ENCODE results near the gene FNBP1.

GRCh38 chr9:129860653-129861446 lies 182.1 kb downstream of the FNBP1 start:
- no peak for TF ChIP-seq CTCF (conservative IDR thresholded peaks at IDR 0.05)
- no peak for TF ChIP-seq ZFX (IDR thresholded peaks at IDR 0.05)
